H1 (cell line): ENCODE data around the gene FCER2. TPM values are rescaled to one million over a fixed set of nuclear protein-coding genes. Genes with fewer than 3 reads are reported as not detected.

Source experiments
- ASH2L ChIP-seq: fragments of 200-600, 300-600 bp; sonication (generic); IDR thresholded peaks from one replicate; pipeline ENCODE4 v1.7.1; 2017; ENCODE audit warnings: low read length
- CHD1 ChIP-seq: IDR thresholded peaks from 2 replicates; pipeline ENCODE4 v1.6.1; 2012; ENCODE audit warnings: low read depth, low read length, improper control_type of control experiment
- CHD7 ChIP-seq: fragments of 300-600 bp; sonication (generic); IDR thresholded peaks from 2 replicates; pipeline ENCODE4 v1.7.1; 2012; ENCODE audit warnings: low read length, moderate library complexity, mild to moderate bottlenecking, inconsistent platforms; ENCODE audit not compliant: insufficient replicate concordance
- EGR1 ChIP-seq: IDR thresholded peaks from 2 replicates; pipeline ENCODE4 v1.6.1; 2011; ENCODE audit warnings: low read depth, low read length, borderline replicate concordance
- EZH2 ChIP-seq: fragments of 200-600 bp; sonication (generic); IDR thresholded peaks from 2 replicates; pipeline ENCODE4 v1.7.1; 2012; ENCODE audit warnings: low read depth, mild to moderate bottlenecking, moderate library complexity, low read length, inconsistent platforms; ENCODE audit not compliant: severe bottlenecking
- GABPA ChIP-seq: IDR thresholded peaks from 2 replicates; pipeline ENCODE4 v1.6.1; 2011; ENCODE audit warnings: mild to moderate bottlenecking, low read length, moderate library complexity, borderline replicate concordance; ENCODE audit not compliant: insufficient read depth
- KDM1A ChIP-seq: fragments of 200-600, 300-600 bp; sonication (generic); IDR thresholded peaks from 2 replicates; pipeline ENCODE4 v1.7.1; 2016; ENCODE audit warnings: mild to moderate bottlenecking, low read length, borderline replicate concordance
- NANOG ChIP-seq: IDR thresholded peaks from 2 replicates; pipeline ENCODE4 v1.6.1; 2011; ENCODE audit warnings: low read length, low read depth, mild to moderate bottlenecking, inconsistent platforms; ENCODE audit not compliant: insufficient read depth, poor library complexity, severe bottlenecking
- TCF12 ChIP-seq: IDR thresholded peaks from 2 replicates; pipeline ENCODE4 v1.6.1; 2011; ENCODE audit warnings: low read depth, mild to moderate bottlenecking, low read length
- polyA plus RNA-seq, 7 experiments: library from polyadenylated mRNA; depleted of rRNA in 3 of 7; stranded (reverse) in 5 of 7; unstranded in 2 of 7; fragments of >200 nt in 5 of 7; fragments of 200-250 nt in 2 of 7; gene quantifications; 1 replicate in 5 of 7; 2 replicates in 1 of 7; 4 replicates in 1 of 7; pipeline versions ENCODE4 v1.2.1 to v1.2.3, GENCODE V29; 2011 to 2013; ENCODE audit warnings: missing spikeins in 2 of 7, mixed read lengths in 2 of 7
- total RNA-seq: library from RNA; stranded (reverse); fragmentation: NEBNext Ultra II Directional; extraction: Animal tissue kit (Norgen Biotek cat#: 25700); gene quantifications from 2 replicates; pipeline ENCODE4 v1.2.1, GENCODE V29; 2021

The FCER2 gene
- total and polyA plus RNA-seq, 2 of the 8 experiments (the other 6 are each of a cell fraction or from before 2014, with no cell fraction given), result 0.67 TPM; not detected in 1

- no peak for TF ChIP-seq CHD7
- TF ChIP-seq ASH2L, result no peak
- TF ChIP-seq EGR1, result no peak
- no peak for TF ChIP-seq TCF12
- TF ChIP-seq KDM1A, result no peak
- no peak for TF ChIP-seq CHD1
- no peak for TF ChIP-seq GABPA
- peak; percentile 47 for TF ChIP-seq EZH2
- no peak for TF ChIP-seq NANOG
These were observed 28.6 kb upstream of the FCER2 start (continued) for GRCh38 chr19:7730286-7731217.
